H1 (cell line): ENCODE measurements around the gene LPP. TPM values are rescaled to one million over a fixed set of nuclear protein-coding genes. Genes with fewer than 3 reads are reported as not detected.

Experiments
- CTCF ChIA-PET: fragments of 300-600 bp; sonication (Branson Sonifier 250); formaldehyde crosslinking; loops from one replicate; lab custom pipeline; 2021; ENCODE audit not compliant: partially characterized antibody; lab: Charles Lee
- POLR2A ChIA-PET: fragments of 300-600 bp; sonication (Branson Sonifier 250); formaldehyde crosslinking; loops from one replicate; lab custom pipeline; 2021; ENCODE audit warnings: inconsistent platforms; ENCODE audit not compliant: partially characterized antibody; lab: Charles Lee
- DNase-seq, 2 experiments: peaks; one replicate each; pipeline versions ENCODE4 v3.0.0 to v3.0.0-alpha.2; 2010 to 2022; ENCODE audit warnings: low spot score in 2 of 2, low read depth in 1 of 2, mixed read lengths in 1 of 2
- FAIRE-seq: peaks from 2 replicates; lab custom pipeline; 2011; peaks lifted over from hg19 to GRCh38; lab: Jason Lieb, UNC
- H2AFZ ChIP-seq: 2 replicates; pipeline ENCODE4 v1.8.1; 2012; ENCODE audit warnings: low read length, inconsistent platforms
- H2AK5ac ChIP-seq: 2 replicates; pipeline ENCODE4 v1.6.1; 2013; ENCODE audit warnings: low read depth, low read length
- H2BK120ac ChIP-seq: replicated peaks from 2 replicates; pipeline ENCODE3; 2013; ENCODE audit warnings: low read depth, low read length, inconsistent platforms
- H2BK12ac ChIP-seq: 2 replicates; pipeline ENCODE4 v1.6.1; 2013; ENCODE audit warnings: low read depth, low read length
- H2BK15ac ChIP-seq: 2 replicates; pipeline ENCODE4 v1.6.1; 2013; ENCODE audit warnings: low read length
- H2BK20ac ChIP-seq: 2 replicates; pipeline ENCODE4 v1.6.1; 2013; ENCODE audit warnings: low read length
- H2BK5ac ChIP-seq: 2 replicates; pipeline ENCODE4 v1.6.1; 2013; ENCODE audit warnings: low read depth, low read length
- H3K14ac ChIP-seq: 2 replicates; pipeline ENCODE4 v1.6.1; 2013; ENCODE audit warnings: inconsistent platforms; ENCODE audit not compliant: insufficient read length
- H3K18ac ChIP-seq: 2 replicates; pipeline ENCODE4 v1.6.1; 2013; ENCODE audit warnings: low read length; ENCODE audit errors: extremely low read depth
- H3K23ac ChIP-seq: 2 replicates; pipeline ENCODE4 v1.6.1; 2013; ENCODE audit warnings: inconsistent platforms; ENCODE audit not compliant: insufficient read length
- H3K23me2 ChIP-seq: 2 replicates; pipeline ENCODE4 v1.6.1; 2013; ENCODE audit warnings: low read depth, low read length
- H3K27ac ChIP-seq: 2 replicates; pipeline ENCODE4 v1.6.1; 2011; ENCODE audit warnings: low read depth, low read length, inconsistent platforms
- H3K27me3 ChIP-seq, 4 experiments: replicated peaks in 1 of 4; 1 replicate in 1 of 4; 2 replicates in 3 of 4; pipeline versions ENCODE4 v1.6.1 to v1.8.1; 2011 to 2013; ENCODE audit warnings: low read length in 3 of 4, mild to moderate bottlenecking in 3 of 4, inconsistent platforms in 2 of 4, mixed read lengths in 2 of 4, moderate library complexity in 1 of 4; ENCODE audit not compliant: control insufficient read depth in 3 of 4, insufficient read depth in 3 of 4; ENCODE audit errors: extremely low read depth in 1 of 4
- H3K36me3 ChIP-seq, 4 experiments: 2 replicates each; pipeline versions ENCODE4 v1.6.1 to v1.8.1; 2011 to 2013; ENCODE audit warnings: mild to moderate bottlenecking in 4 of 4, low read length in 3 of 4, moderate library complexity in 2 of 4, control low read depth in 1 of 4, inconsistent platforms in 1 of 4; ENCODE audit not compliant: insufficient read depth in 4 of 4, control insufficient read depth in 2 of 4
- H3K4ac ChIP-seq: replicated peaks from 2 replicates; pipeline ENCODE3; 2013; ENCODE audit warnings: low read length, low read depth, mixed read lengths, inconsistent platforms; ENCODE audit not compliant: insufficient read length
- H3K4me1 ChIP-seq, 4 experiments: replicated peaks in 1 of 4; 1 replicate in 1 of 4; 2 replicates in 3 of 4; pipeline versions ENCODE4 v1.6.1 to v1.8.1; 2011 to 2013; ENCODE audit warnings: low read length in 3 of 4, inconsistent platforms in 2 of 4, mixed read lengths in 1 of 4; ENCODE audit not compliant: insufficient read depth in 4 of 4, control insufficient read depth in 3 of 4
- H3K4me2 ChIP-seq, 2 experiments: 2 replicates each; pipeline versions ENCODE4 v1.6.1 to v1.8.1; 2011 to 2013; ENCODE audit warnings: low read depth in 2 of 2, low read length in 2 of 2, control low read depth in 1 of 2, inconsistent platforms in 1 of 2, mild to moderate bottlenecking in 1 of 2; ENCODE audit not compliant: insufficient read depth in 1 of 2
- H3K4me3 ChIP-seq, 4 experiments: fragments of 200-600, 300-600 bp in 1 of 4; sonication (generic), shearing (Covaris generic), sonication (Bioruptor Twin) in 1 of 4; 2 replicates each; pipeline versions ENCODE4 v1.5.1 to v1.8.1; 2011 to 2016; ENCODE audit warnings: low read length in 4 of 4, low read depth in 3 of 4, control low read depth in 2 of 4, inconsistent platforms in 2 of 4, mild to moderate bottlenecking in 2 of 4, mixed read lengths in 1 of 4, moderate library complexity in 1 of 4; ENCODE audit not compliant: insufficient read depth in 2 of 4; ENCODE audit errors: extremely low read depth in 1 of 4
- H3K56ac ChIP-seq: replicated peaks from 2 replicates; pipeline ENCODE3; 2013; ENCODE audit warnings: low read depth, mild to moderate bottlenecking, mixed read lengths, low read length, inconsistent platforms; ENCODE audit not compliant: insufficient read length
- H3K79me1 ChIP-seq: 2 replicates; pipeline ENCODE4 v1.6.1; 2013; ENCODE audit warnings: low read depth, low read length, control low read depth
- H3K79me2 ChIP-seq, 2 experiments: 2 replicates each; pipeline versions ENCODE4 v1.6.1 to v1.8.1; 2012 to 2013; ENCODE audit warnings: low read length in 2 of 2, mild to moderate bottlenecking in 2 of 2, inconsistent platforms in 1 of 2; ENCODE audit not compliant: insufficient read depth in 2 of 2, control insufficient read depth in 1 of 2
- H3K9ac ChIP-seq, 4 experiments: replicated peaks in 1 of 4; 1 replicate in 1 of 4; 2 replicates in 3 of 4; pipeline versions ENCODE4 v1.6.1 to v1.8.1; 2011 to 2013; ENCODE audit warnings: low read depth in 3 of 4, low read length in 3 of 4, control low read depth in 2 of 4, mild to moderate bottlenecking in 2 of 4, moderate library complexity in 2 of 4, inconsistent platforms in 1 of 4; ENCODE audit errors: extremely low read depth in 1 of 4
- H3K9me3 ChIP-seq, 2 experiments: 2 replicates each; pipeline versions ENCODE4 v1.6.1 to v1.8.1; 2012 to 2013; ENCODE audit warnings: mild to moderate bottlenecking in 2 of 2, moderate library complexity in 2 of 2, control low read depth in 1 of 2, inconsistent platforms in 1 of 2, low read depth in 1 of 2, low read length in 1 of 2, mixed read lengths in 1 of 2; ENCODE audit not compliant: insufficient read depth in 2 of 2
- H4K20me1 ChIP-seq, 2 experiments: replicated peaks in 1 of 2; 2 replicates each; pipeline versions ENCODE3 to v1.8.1; 2011 to 2013; ENCODE audit warnings: inconsistent platforms in 2 of 2, low read length in 2 of 2, mild to moderate bottlenecking in 1 of 2; ENCODE audit not compliant: insufficient read depth in 2 of 2, control insufficient read depth in 1 of 2
- H4K5ac ChIP-seq: 2 replicates; pipeline ENCODE4 v1.6.1; 2013; ENCODE audit warnings: low read length, low read depth, mixed read lengths, inconsistent platforms; ENCODE audit not compliant: insufficient read length
- H4K8ac ChIP-seq: 2 replicates; pipeline ENCODE4 v1.8.0; 2013; ENCODE audit warnings: mild to moderate bottlenecking, moderate library complexity, low read length, inconsistent platforms; ENCODE audit not compliant: insufficient read depth; ENCODE audit errors: extremely low read depth
- H4K91ac ChIP-seq: replicated peaks from 2 replicates; pipeline ENCODE3; 2013; ENCODE audit warnings: low read length, mixed read lengths, inconsistent platforms; ENCODE audit not compliant: insufficient read length
- BRCA1 ChIP-seq: IDR thresholded peaks from 2 replicates; pipeline ENCODE4 v1.6.1; 2012; ENCODE audit warnings: low read depth, low read length, improper control_type of control experiment
- NRF1 ChIP-seq: IDR thresholded peaks from 2 replicates; pipeline ENCODE4 v1.6.1; 2011; ENCODE audit warnings: mild to moderate bottlenecking, low read depth, low read length, improper control_type of control experiment
- polyA plus RNA-seq, 7 experiments: library from polyadenylated mRNA; depleted of rRNA in 3 of 7; stranded (reverse) in 5 of 7; unstranded in 2 of 7; fragments of >200 nt in 5 of 7; fragments of 200-250 nt in 2 of 7; gene quantifications; 1 replicate in 5 of 7; 2 replicates in 1 of 7; 4 replicates in 1 of 7; pipeline versions ENCODE4 v1.2.1 to v1.2.3, GENCODE V29; 2011 to 2013; ENCODE audit warnings: missing spikeins in 2 of 7, mixed read lengths in 2 of 7
- total RNA-seq: library from RNA; stranded (reverse); fragmentation: NEBNext Ultra II Directional; extraction: Animal tissue kit (Norgen Biotek cat#: 25700); gene quantifications from 2 replicates; pipeline ENCODE4 v1.2.1, GENCODE V29; 2021

LPP gene
- total and polyA plus RNA-seq, 2 of the 8 experiments (the other 6 are each of a cell fraction or from before 2014, with no cell fraction given): 10.0 to 53.3 TPM

- H3K9me3 ChIP-seq: no peaks in the 10 kb centered on the region
- no peak overlapping the region for H2AK5ac ChIP-seq
- ChIA-PET CTCF (interaction anchor here (1.3 to 4.2 kb wide), 5 partner anchors 10 to 542 kb away, joined by 3 to 12 read pairs (median 5); no protein-coding TSS in a partner anchor), POLR2A (interaction anchor here (0.6 to 0.9 kb wide), 2 partner anchors 12 to 14 kb away, joined by 3 to 4 read pairs; no protein-coding TSS in a partner anchor)
- peaks cover 0 to 1% (median 0%) of the 10 kb centered on the region in 4 experiments; a peak in 1 of 7 replicates for H3K27me3 ChIP-seq
- peaks cover 0 to 1% of the 10 kb centered on the region in 2 experiments for H4K20me1 ChIP-seq
- H3K79me1 ChIP-seq: peaks cover 2% of the 10 kb centered on the region
- H3K4me1 ChIP-seq: peaks cover 0 to 6% (median 1%) of the 10 kb centered on the region in 4 experiments; a peak in 2 of 7 replicates
- H4K5ac ChIP-seq: no peak overlapping the region
- no peak overlapping the region for H2AFZ ChIP-seq
- H3K18ac ChIP-seq: no peak overlapping the region
- TF ChIP-seq BRCA1 (no peak), NRF1 (no peak)
- no peak overlapping the region for H2BK5ac ChIP-seq
- H2BK12ac ChIP-seq: no peak overlapping the region
- DNase-seq (no peak), FAIRE-seq (no peak)
- H4K8ac ChIP-seq: no peak overlapping the region
- H2BK20ac ChIP-seq: no peak overlapping the region
- no peak overlapping the region for H3K27ac ChIP-seq
- H2BK15ac ChIP-seq: no peak overlapping the region
- no peak overlapping the region for H2BK120ac ChIP-seq
- peaks cover 0 to 15% of the 10 kb centered on the region in 2 experiments; a peak in 1 of 4 replicates for H3K79me2 ChIP-seq
- no peaks in the 10 kb centered on the region for H3K36me3 ChIP-seq
- H3K4me3 ChIP-seq: no peak overlapping the region
- no peak overlapping the region for H3K4me2 ChIP-seq
- no peak overlapping the region for H3K4ac ChIP-seq
- no peak overlapping the region for H4K91ac ChIP-seq
- H3K9ac ChIP-seq: no peak overlapping the region
- H3K23me2 ChIP-seq: no peaks in the 10 kb centered on the region; the same call in 1 of the 2 replicates
- no peak overlapping the region for H3K14ac ChIP-seq
- no peak overlapping the region for H3K56ac ChIP-seq
- H3K23ac ChIP-seq: no peak overlapping the region
These were observed 128.9 kb downstream of the LPP start for GRCh38 chr3:188282871-188283270.
